ENCODE measurements around the gene ARHGAP30. TPM values are rescaled to one million over a fixed set of nuclear protein-coding genes. Genes with fewer than 3 reads are reported as not detected.

The ARHGAP30 gene
- total and polyA plus RNA-seq, 12 donors, result 1.2 to 16.4 (median 1.9) TPM

DNA sequence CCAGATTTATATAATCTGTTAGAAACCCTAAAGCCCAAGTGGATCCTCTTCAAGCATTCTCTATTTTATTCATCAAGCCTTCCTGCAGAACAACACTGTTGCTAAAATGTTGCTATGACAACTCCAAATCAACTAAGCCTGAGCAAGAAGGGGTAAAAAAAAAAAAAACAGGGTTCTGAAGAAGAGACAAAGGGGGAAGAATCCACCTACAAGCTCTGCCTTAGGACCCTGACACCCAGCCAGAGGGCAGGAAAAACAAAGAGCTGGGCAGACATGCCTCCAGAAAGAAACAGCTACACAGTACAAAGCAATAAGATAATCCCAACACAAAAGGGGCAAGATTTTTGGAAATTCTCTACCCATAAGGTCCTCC is 25.2 kb downstream of the ARHGAP30 start:
- ATAC-seq (no peak), DNase-seq (no peak)
- Histone ChIP-seq H3K4me1 (peaks cover 0 to 47% (median 17%) of the 10 kb centered on the region in 9 donors), H3K27me3 (no peaks in the 10 kb centered on the region), H3K9me3 (no peaks in the 10 kb centered on the region), H3K4me3 (peak overlapping the region; percentile 65 to 98 (median 86)), H3K36me3 (peaks cover 0 to 47% (median 35%) of the 10 kb centered on the region in 9 donors), H3K27ac (peak overlapping the region in 9 of 10 donors; percentile 86 to 98 (median 96))
- intact Hi-C loops (cut with DNase I), result loop anchor here in 5 of 10 donors (2.0 to 10.0 kb wide), 5 partner anchors 26 to 53 kb away; partner anchors contain the start of gene KLHDC9 (in 1 of the 5)
- TF ChIP-seq, protein P1, sequence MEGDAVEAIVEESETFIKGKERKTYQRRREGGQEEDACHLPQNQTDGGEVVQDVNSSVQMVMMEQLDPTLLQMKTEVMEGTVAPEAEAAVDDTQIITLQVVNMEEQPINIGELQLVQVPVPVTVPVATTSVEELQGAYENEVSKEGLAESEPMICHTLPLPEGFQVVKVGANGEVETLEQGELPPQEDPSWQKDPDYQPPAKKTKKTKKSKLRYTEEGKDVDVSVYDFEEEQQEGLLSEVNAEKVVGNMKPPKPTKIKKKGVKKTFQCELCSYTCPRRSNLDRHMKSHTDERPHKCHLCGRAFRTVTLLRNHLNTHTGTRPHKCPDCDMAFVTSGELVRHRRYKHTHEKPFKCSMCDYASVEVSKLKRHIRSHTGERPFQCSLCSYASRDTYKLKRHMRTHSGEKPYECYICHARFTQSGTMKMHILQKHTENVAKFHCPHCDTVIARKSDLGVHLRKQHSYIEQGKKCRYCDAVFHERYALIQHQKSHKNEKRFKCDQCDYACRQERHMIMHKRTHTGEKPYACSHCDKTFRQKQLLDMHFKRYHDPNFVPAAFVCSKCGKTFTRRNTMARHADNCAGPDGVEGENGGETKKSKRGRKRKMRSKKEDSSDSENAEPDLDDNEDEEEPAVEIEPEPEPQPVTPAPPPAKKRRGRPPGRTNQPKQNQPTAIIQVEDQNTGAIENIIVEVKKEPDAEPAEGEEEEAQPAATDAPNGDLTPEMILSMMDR (IDR thresholded peaks at IDR 0.05), result no peak

DNA sequence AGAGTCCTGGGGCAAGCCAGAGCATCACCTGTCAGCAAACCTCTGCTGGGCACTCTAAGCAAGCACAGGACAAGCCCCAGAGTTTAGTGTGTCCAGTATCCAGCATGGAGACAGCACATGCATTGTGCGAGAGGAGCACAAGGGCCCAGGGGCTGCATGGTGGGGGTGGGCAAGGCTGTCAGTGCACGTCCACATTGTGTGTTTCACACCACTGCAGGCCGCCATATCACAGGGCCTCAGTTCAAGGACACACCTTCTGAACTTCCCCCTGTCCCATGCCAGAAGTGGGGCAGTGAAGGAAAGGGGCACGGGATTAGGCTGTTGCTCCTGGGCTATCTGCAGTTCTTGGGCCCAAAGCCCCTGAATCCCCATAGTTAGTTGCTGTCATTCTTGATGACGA is 30.1 kb downstream of the ARHGAP30 start:
- TF ChIP-seq, protein P1 (IDR thresholded peaks at IDR 0.05), result no peak
- Histone ChIP-seq H3K4me1 (peaks cover 0 to 36% (median 16%) of the 10 kb centered on the region in 9 donors), H3K36me3 (peaks cover 0 to 49% (median 41%) of the 10 kb centered on the region in 9 donors), H3K27me3 (no peaks in the 10 kb centered on the region), H3K27ac (no peak overlapping the region), H3K4me3 (no peak overlapping the region), H3K9me3 (no peaks in the 10 kb centered on the region)
- DNase-seq, result no peak
- intact Hi-C loops (cut with DNase I), result no loop called here
- ATAC-seq, result no peak
- 78 to 87% methylated on average over 5 of the region's 5 CpGs for WGBS, 2 donors

DNA sequence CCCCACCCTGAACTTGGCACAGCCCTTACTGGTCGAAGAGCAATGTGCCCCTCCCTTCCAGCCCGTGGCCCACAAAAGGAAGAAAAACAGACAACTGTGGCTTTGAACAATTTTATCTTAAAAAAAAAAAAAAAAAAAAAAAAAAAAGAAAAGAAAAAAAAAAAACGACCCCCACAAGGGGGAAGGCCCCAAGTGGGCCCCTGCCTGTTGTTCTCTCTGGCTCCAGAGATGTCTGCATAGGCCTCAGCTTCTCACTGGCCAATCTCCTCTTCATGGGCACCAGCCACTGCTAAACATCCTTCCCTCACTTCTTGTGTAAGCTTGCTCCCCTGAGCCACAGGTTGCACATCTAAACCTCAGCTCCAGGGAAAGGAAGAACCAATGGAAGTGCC is 30.5 kb downstream of the ARHGAP30 start:
- 19 to 32% methylated on average over 3 of the region's 3 CpGs for WGBS, 2 donors
- Histone ChIP-seq H3K4me3 (peak overlapping the region in 9 of 10 donors; percentile 34 to 66 (median 59)), H3K27me3 (no peaks in the 10 kb centered on the region), H3K9me3 (no peaks in the 10 kb centered on the region), H3K36me3 (peaks cover 0 to 49% (median 41%) of the 10 kb centered on the region in 9 donors), H3K4me1 (peaks cover 0 to 32% (median 12%) of the 10 kb centered on the region in 9 donors), H3K27ac (peak overlapping the region in 4 of 10 donors; percentile 29 to 66 (median 56))
- TF ChIP-seq, protein P1 (IDR thresholded peaks at IDR 0.05), result no peak
- intact Hi-C loops (cut with DNase I), result no loop called here
- no peak for DNase-seq
- no peak for ATAC-seq

- intact Hi-C loops (cut with DNase I), result no loop called here
- peaks cover 0 to 27% (median 7%) of the 10 kb centered on the region in 9 donors for H3K4me1 ChIP-seq
- TF ChIP-seq, protein P1 (IDR thresholded peaks at IDR 0.05), result no peak
Measured at GRCh38 chr1:161038523-161039153, 31.1 kb downstream of the ARHGAP30 start, which contains the start of gene TSTD1. Gene TSTD1 (minus strand): TSS chr1:161038964. CDS start chr1:161038889, 75 bp downstream.

More at GRCh38 chr1:161038523-161039153, 31.1 kb downstream of the ARHGAP30 start, which contains the start of gene TSTD1:
- Histone ChIP-seq H3K9me3 (no peaks in the 10 kb centered on the region), H3K36me3 (peaks cover 0 to 49% (median 41%) of the 10 kb centered on the region in 9 donors), H3K4me3 (peak within 1 kb of the TSS; percentile 23 to 66 (median 58)), H3K27ac (peak within 1 kb of the TSS in 5 of 10 donors; percentile 29 to 66 (median 56)), H3K27me3 (no peaks in the 10 kb centered on the region)
- ATAC-seq (peak; percentile 74 to 87 (median 84)), DNase-seq (peak; percentile 51 to 55)
- whole genome bisulfite sequencing, 2 donors, result 26 to 37% methylated on average over 54 of the region's 54 CpGs
